ENCODE results near the gene MLC1.

Gene MLC1

DNA sequence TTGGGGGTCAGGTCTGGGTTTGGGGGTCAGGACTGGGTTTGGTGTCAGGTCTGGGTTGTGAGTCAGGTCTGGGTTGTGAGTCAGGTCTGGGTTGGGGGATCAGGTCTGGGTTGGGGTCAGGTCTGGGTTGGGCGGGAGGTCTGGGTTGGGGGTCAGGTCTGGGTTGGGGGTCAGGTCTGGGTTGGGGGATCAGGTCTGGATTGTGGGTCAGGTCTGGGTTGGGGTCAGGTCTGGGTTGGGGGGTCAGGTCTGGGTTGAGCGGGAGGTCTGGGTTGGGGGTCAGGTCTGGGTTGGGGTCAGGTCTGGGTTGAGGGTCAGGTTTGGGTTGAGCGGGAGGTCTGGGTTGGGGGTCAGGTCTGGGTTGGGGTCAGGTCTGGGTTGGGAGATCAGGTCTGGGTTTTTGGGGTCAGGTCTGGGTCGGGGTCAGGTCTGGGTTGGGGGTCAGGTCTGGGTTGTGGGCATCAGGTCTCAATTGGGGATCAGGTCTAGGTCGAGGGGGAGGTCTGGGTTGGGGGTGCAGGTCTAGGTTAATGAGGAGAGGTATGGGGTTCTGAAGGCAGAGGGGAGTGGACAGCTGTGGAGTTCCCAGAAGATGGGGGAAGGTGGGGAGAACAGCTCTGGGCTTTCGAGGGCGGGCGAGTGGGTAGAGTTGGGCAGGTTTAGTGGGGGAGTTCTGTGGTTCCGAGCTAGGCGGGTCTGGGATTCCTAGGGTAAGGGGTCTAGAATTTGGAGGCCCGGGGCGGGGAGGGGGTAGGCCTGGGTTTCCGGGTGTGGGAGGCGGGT lies 27.8 kb downstream of the MLC1 start:
- DNase-seq, result no peak

DNA sequence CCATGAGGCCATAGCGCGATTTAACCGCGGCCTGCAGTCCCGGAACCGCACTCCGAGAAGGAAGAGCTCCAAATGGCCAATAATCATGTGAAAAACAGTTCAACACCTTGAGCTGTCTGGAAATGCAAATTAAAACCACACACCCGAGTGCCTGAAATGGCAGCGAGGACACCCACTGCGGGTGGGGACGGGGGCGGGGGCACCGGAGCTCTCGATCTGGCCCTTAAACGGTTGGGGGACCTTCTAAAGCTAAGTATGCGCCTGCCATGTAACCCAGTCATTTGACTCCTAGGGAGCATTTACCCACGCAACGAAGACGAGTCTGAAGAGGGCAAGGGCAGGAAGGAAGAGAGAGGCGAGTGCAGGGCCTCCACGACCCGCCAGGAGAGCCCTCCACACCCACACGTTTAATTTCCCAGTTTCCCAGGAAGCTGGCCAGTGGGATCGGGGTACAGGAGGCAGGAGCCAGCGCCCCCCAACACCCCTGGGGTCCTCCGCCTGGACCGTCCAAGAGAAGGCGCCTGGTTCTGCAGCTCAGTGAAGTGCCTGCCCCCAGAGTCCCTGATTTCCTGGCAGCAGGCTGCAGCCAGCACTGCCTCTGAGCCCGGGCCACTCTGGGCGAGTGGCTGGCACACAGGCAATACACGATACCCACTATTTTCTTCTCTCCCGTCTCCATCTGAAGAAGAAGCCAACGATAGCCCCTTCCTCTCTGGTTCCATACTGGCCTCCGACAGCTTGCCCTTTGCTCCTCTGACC lies 28.8 kb downstream of the MLC1 start:
- DNase-seq, result no peak

DNA sequence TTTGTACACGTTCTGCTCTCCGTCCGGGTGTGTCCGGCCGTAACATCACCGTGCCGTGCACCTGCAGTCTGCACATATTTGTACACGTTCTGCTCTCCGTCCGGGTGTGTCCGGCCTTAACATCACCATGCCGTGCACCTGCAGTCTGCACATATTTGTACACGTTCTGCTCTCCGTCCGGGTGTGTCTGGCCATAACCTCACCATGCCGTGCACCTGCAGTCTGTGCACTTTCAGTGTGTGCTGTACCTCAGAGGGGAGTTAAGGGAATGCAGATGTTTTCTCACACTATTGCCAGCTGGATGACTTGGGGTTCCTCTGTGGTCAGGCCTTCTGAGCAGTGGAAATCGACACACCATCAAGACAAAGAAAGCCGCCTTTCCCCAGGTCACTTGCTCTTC lies 31.4 kb downstream of the MLC1 start:
- DNase-seq, result no peak

GRCh38 chr22:50051930-50052329 lies 33.3 kb downstream of the MLC1 start:
- no peak for DNase-seq

- DNase-seq, result no peak
Measured at GRCh38 chr22:50049299-50050195, 35.7 kb downstream of the MLC1 start.

DNA sequence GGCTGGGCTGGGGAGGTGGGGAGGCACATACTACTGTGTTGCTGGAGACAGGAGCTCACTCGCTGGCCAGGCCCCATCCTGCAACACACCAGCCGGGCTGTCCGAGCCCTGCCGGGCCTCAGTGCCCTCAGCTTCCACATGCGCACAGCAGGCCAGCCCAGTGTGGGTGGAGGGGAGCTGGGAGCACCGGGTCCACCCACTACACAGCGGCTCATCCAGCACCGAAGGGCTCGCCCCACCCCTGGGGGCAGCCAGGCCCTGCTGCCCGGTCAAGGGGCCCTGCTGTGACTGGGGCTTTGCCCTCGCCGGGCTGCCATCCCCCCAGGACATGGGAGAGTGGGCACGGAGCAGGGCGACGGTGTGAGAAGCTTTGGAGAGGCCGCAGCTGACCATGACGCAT lies 36.4 kb downstream of the MLC1 start:
- DNase-seq, result no peak

- DNase-seq, result no peak
Measured at GRCh38 chr22:50048061-50048765, 37.0 kb downstream of the MLC1 start.

DNA sequence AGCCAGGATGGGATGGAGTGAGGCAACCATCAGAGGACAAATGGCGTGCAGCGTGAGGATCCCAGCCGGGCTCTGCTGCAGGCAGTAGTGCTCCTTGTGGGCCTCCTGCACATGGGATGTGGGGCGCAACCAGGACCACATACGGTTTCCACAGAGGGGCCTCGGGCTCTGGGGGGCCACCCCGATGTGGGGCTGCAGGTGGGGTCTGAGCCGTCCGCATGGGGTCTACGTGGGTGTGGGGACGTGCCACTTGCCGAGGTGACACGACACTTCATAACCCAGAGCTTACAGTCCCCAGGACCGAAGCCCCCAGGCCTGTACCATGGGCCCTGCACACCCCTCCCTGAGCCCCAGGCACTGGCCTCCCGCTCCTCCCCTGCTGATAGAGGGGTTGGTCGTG lies 37.9 kb downstream of the MLC1 start:
- DNase-seq, result no peak

DNA sequence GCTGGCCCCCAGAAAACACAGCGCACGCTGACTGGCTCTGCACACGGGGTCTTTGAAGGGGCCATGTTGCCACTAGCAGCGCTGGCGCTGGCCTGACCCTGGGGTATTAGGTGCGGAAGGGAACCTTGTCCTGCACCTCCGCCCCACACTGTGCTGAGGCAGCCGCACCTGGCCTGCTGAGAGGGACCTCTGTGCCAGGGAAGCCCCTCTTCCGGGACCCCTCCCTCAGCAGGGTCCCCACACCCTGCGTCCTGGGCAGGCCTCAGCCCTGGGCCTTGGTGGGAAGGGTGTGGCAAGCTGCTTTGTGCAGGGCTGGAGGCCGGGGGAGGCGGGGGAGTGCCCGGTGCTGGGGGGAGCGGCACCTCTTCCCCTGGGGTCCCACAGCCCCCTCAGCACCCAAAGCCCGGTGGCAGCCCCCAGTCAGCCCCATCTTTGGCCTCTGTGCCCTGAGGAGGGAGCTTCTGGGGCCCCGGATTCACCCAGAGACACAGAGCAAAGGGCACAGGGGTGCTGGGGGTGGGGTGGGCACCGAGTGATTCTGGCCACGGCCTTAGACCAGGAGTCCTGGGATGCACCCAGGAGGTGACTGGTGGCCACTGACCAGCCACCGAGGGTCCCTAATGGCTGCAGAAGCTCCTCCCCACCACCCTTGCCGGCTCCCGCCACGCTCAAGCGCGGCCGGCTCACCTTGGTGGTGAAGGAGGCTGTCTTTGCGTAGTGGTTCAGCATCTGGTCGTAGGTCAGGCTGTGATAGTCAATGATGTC lies 38.6 kb downstream of the MLC1 start:
- DNase-seq, result no peak

DNA sequence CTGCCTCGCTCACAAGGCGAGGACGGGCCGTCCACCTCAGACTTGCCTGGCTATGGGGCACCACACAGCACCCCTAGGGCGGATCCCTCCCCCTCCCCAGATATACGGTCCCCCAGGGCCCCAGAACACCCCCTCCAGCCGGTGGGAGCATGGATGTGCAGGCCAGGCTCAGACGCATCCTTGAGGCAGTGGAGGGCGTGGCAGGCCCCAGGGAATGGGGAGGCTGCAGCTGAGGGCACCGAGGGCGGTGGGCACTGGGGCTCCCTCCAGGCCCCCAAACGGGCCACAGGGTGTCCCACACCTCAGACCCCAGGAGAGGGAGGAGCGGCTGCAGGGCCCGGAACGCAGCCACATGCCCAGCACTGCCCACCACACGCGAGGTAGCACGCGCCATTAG lies 39.2 kb downstream of the MLC1 start:
- no peak for DNase-seq

DNA sequence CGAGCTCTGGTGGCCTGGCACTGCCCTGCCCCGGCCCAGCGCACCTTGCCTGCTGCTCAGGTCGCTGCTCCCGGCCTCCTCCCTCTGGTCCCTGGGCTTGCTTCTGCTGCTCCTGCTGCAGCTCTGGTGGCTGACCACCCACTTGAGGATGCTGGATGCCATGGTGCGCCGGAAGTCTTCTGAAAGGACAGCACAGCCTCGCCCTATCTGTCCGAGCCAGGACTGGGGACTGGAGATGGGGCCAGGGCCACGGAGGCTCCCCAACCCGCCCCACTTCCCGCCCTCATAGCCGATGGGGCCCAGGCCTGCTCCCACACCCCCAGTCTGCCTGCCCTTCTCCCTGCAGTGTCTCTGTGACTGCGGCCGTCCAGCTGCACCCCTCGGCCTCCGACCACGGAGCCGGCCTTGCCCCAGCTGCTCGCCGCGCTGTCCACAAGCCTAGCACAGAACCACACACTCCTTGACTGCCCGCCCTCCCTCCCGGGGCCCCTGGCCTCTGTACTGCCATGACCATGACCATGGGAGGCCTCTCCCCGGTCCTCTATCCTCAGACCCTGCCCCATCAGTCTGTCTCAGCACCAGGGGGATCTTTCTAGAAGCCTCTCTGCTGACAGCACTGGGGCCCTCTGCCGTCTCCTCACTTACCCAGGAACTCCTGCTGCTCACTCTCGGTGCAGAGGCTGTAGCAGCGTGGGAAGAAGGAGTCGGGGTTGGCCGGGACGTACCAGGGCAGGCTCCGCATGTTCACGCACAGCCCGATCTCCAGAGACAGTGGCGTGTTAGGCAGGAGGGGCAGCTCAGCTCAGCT lies 39.8 kb downstream of the MLC1 start:
- no peak for DNase-seq

DNA sequence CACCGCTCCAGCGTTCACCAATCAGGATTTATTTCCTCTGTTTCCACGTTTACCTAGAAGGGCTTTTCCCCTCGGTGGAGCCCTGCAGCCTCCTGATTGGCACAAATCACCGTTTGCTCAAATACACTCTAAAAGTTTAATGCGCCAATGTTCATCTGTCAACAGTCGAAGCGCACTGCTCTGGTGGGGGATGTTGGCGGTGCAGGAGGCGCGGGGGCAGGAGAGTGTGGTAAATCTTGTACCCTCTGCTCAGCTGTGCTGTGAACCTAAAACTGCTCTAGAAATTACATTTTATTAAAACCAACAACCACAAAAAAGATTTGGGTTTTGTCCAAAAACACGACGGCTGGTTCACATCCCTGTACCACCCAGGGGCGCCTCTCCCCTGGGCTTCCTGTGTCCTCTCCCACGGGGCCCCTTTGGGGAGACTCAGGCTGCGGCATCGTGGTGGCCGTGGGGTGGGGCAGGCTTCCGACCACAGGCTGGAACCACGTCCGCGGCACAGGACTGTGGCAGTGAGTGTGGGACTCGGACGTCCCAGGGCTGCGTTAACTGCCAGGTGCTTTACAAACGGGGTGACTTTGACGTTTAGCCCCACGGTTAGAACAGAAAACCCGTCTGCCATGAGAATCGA lies 40.6 kb downstream of the MLC1 start:
- no peak for DNase-seq

DNA sequence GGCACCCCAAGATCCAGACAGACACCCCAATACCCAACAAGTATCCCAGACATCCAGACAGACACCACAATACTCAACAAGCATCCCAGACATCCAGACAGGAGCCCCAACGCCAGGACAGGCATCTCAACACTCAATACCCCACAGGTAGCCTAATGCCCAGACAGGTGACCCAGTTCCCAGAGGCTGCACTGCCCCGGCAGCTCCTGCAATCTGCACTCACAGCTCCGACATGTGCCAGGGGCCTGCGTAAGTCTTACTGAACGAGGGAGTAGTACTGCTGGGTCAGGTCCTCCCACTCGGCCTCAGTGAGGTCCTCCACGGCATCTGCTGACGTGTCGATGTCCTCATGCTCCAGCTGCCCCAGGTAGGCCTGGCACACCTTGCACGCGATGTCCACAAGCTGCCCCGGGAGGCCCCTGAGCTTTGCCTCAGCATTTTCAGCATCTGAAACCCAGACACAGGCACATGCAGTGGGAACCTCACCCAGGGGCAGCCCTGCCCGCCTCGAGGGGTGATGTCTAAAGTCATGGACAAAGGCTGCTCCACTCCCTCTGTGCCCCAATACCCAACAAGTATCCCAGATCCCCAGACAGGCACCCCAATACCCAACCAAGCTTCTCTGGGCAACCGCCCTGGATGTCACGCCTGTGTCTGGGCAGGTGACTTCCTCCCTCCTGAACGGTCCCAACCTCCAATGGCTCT lies 43.7 kb downstream of the MLC1 start:
- DNase-seq, result no peak

DNA sequence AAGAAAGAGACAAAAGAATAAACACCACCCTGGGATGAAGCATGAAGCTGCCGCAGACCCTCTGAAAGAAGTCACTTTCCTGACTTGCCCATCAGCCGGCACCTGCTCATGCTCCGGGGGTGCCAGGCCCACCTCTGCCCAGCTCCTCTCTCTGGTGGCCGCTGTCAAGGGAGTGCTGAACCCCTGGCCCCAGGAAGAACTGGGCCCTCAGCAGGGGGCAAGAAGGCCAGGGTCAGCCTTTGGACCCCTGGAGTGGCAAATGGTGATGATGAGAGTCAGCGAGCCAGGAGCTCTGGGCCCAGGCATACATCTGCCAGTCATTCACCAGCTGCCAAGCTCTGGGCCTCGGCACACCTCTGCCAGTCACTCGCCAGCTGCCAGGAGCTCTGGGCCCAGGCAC lies 44.5 kb downstream of the MLC1 start:
- DNase-seq, result no peak

- DNase-seq, result no peak
Measured at GRCh38 chr22:50039669-50040443, 45.4 kb downstream of the MLC1 start.

DNA sequence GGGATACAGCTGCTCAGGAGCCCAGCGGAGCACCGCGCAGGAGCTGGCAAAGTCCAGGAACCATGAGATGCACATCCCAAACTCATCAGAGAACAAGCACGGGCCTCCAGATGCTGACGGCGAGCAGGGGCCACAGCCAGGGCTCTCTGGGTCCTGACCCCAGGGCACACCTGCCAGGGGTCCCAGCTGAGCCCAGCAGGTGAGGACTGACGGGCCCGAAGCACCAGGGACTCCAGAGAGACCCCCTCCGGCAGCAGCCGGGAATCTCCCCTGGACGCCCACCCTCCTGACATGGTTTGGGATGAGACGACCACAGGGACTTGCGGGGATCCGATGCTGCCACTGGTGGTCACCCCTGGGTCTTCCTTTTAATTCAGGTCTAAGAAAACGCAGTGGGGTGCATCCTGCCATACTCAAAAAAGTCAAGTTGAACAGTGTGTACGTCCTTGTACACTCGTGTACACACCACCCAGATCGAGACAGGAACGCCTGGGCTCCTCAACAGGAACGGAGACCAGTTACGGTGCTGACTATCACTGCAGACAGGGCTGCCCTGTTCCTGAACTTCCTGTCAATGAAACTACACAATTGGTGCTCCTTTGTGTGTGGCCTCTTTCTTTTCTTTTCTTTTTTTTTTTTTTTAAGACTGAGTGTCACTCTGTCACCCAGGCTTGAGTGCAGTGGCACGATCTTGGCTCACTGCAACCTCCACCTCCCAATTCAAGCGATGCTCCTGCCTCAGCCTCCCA lies 49.1 kb downstream of the MLC1 start:
- no peak for DNase-seq

- DNase-seq, result no peak
Measured at GRCh38 chr22:50035131-50035881, 49.9 kb downstream of the MLC1 start.
